H1 (cell line): ENCODE measurements around the gene BBX. TPM values are rescaled to one million over a fixed set of nuclear protein-coding genes. Genes with fewer than 3 reads are reported as not detected.

Experiments
- ASH2L ChIP-seq: fragments of 200-600, 300-600 bp; sonication (generic); IDR thresholded peaks from one replicate; pipeline ENCODE4 v1.7.1; 2017; ENCODE audit warnings: low read length
- CHD2 ChIP-seq: IDR thresholded peaks from 2 replicates; pipeline ENCODE4 v1.6.1; 2012; ENCODE audit warnings: low read length, improper control_type of control experiment
- CHD7 ChIP-seq: fragments of 300-600 bp; sonication (generic); IDR thresholded peaks from 2 replicates; pipeline ENCODE4 v1.7.1; 2012; ENCODE audit warnings: low read length, moderate library complexity, mild to moderate bottlenecking, inconsistent platforms; ENCODE audit not compliant: insufficient replicate concordance
- E2F6 ChIP-seq: IDR thresholded peaks from 2 replicates; pipeline ENCODE4 v1.6.1; 2012; ENCODE audit warnings: inconsistent platforms
- GTF2F1 ChIP-seq: IDR thresholded peaks from 2 replicates; pipeline ENCODE4 v1.6.1; 2012; ENCODE audit warnings: low read depth, low read length, improper control_type of control experiment, borderline replicate concordance
- KDM5A ChIP-seq: fragments of 200-600 bp; IDR thresholded peaks from 2 replicates; pipeline ENCODE4 v1.7.1; 2012; ENCODE audit warnings: mild to moderate bottlenecking, low read length, inconsistent platforms, mixed read lengths
- RNF2 ChIP-seq: fragments of 200-900, 300-1000 bp; sonication (generic); IDR thresholded peaks from 2 replicates; pipeline ENCODE4 v1.7.1; 2016; ENCODE audit warnings: borderline replicate concordance, low read depth, mild to moderate bottlenecking, antibody characterized with exemption, low read length; ENCODE audit not compliant: poor library complexity, severe bottlenecking; ENCODE audit errors: missing control alignments
- SP2 ChIP-seq: IDR thresholded peaks from 2 replicates; pipeline ENCODE4 v1.6.1; 2012; ENCODE audit warnings: mild to moderate bottlenecking, low read length, inconsistent platforms
- TAF1 ChIP-seq: IDR thresholded peaks from 2 replicates; pipeline ENCODE4 v1.6.1; 2011; ENCODE audit warnings: mild to moderate bottlenecking, low read depth, low read length
- TBP ChIP-seq: IDR thresholded peaks from 2 replicates; pipeline ENCODE4 v1.6.1; 2011; ENCODE audit warnings: low read depth, low read length, improper control_type of control experiment
- YY1 ChIP-seq: IDR thresholded peaks from 2 replicates; pipeline ENCODE4 v1.6.1; 2011; ENCODE audit warnings: low read depth, mild to moderate bottlenecking, low read length
- ZNF274 ChIP-seq: IDR thresholded peaks from 2 replicates; pipeline ENCODE4 v1.7.0; 2012; ENCODE audit warnings: low read length, borderline replicate concordance; ENCODE audit errors: extremely low read depth
- polyA plus RNA-seq, 7 experiments: library from polyadenylated mRNA; depleted of rRNA in 3 of 7; stranded (reverse) in 5 of 7; unstranded in 2 of 7; fragments of >200 nt in 5 of 7; fragments of 200-250 nt in 2 of 7; gene quantifications; 1 replicate in 5 of 7; 2 replicates in 1 of 7; 4 replicates in 1 of 7; pipeline versions ENCODE4 v1.2.1 to v1.2.3, GENCODE V29; 2011 to 2013; ENCODE audit warnings: missing spikeins in 2 of 7, mixed read lengths in 2 of 7
- total RNA-seq: library from RNA; stranded (reverse); fragmentation: NEBNext Ultra II Directional; extraction: Animal tissue kit (Norgen Biotek cat#: 25700); gene quantifications from 2 replicates; pipeline ENCODE4 v1.2.1, GENCODE V29; 2021

BBX gene
- total and polyA plus RNA-seq, 2 of the 8 experiments (the other 6 are each of a cell fraction or from before 2014, with no cell fraction given), result 11.0 to 42.5 TPM

GRCh38 chr3:107704477-107704876 lies 181.7 kb downstream of the BBX start (continued):
- TF ChIP-seq CHD7, result no peak
- TF ChIP-seq RNF2, result no peak
- no peak for TF ChIP-seq YY1
- TF ChIP-seq TAF1, result no peak
- TF ChIP-seq E2F6, result no peak
- TF ChIP-seq KDM5A, result no peak
- TF ChIP-seq GTF2F1, result no peak
- TF ChIP-seq CHD2, result no peak
- no peak for TF ChIP-seq TBP
- no peak for TF ChIP-seq ASH2L
- TF ChIP-seq ZNF274, result no peak
- TF ChIP-seq SP2, result no peak
